ENCODE data around the gene MIPEP.

DNA sequence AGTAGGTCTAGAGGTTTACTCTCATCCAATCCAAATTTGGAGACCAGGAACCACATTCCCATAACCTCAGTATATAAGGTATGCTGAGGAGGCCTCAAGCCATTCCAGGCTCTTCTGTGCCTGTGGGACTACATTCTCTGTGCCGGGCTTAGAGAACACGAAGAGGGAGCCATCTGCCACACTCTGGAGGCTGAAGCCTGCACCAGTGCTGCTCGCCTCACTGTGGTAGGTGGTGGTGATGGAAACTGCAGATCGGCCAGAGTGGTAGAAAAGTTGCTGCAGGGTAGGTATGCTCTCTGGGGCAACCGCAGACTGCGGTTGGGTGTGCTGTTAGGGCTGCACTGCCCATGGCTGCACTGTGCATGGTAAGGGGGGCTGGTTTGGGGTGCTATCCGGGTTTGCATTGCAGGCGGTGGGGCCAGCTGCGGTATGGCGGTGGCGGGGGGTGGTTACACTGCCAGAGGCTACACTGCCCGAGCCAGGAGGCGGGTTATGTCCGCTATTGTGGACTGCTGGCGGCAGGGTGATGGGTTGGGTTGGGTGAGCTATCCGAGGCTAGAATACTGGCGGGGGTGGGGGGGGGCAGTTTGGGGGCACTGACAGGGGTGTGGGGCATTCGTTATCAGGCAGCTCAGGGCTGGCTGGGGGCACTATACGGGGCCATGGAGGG, 174.0 kb downstream of the MIPEP start:
- TF ChIP-seq, protein P1, sequence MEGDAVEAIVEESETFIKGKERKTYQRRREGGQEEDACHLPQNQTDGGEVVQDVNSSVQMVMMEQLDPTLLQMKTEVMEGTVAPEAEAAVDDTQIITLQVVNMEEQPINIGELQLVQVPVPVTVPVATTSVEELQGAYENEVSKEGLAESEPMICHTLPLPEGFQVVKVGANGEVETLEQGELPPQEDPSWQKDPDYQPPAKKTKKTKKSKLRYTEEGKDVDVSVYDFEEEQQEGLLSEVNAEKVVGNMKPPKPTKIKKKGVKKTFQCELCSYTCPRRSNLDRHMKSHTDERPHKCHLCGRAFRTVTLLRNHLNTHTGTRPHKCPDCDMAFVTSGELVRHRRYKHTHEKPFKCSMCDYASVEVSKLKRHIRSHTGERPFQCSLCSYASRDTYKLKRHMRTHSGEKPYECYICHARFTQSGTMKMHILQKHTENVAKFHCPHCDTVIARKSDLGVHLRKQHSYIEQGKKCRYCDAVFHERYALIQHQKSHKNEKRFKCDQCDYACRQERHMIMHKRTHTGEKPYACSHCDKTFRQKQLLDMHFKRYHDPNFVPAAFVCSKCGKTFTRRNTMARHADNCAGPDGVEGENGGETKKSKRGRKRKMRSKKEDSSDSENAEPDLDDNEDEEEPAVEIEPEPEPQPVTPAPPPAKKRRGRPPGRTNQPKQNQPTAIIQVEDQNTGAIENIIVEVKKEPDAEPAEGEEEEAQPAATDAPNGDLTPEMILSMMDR (tag by site-specific recombination; IDR thresholded peaks at IDR 0.05), result no peak
- TF ChIP-seq ZBTB20 (tag by site-specific recombination; IDR thresholded peaks at IDR 0.05), result no peak
- no peak for TF ChIP-seq ZNF423 (tag by site-specific recombination; IDR thresholded peaks at IDR 0.05)
- TF ChIP-seq ZNF169 (tag by site-specific recombination; IDR thresholded peaks at IDR 0.05), result no peak
- no peak for TF ChIP-seq FEZF1 (tag by site-specific recombination; IDR thresholded peaks at IDR 0.05)

Measured in HEK293 (cell line).